ENCODE data around the gene PSG1.
"Not testable (repeated sequence)": the region's sequence is repeated elsewhere in the genome, so short reads cannot be mapped to it uniquely, and the experiment has no call there.

GRCh38 chr19:42843631-42844030 is 35.9 kb downstream of the PSG1 start:
- TF ChIP-seq CTCF, POLR2AphosphoS5, POLR2A (IDR thresholded peaks at IDR 0.05): not testable (repeated sequence)
